HG03103 (cell line): ENCODE data around the gene MKLN1.

ENCODE experiments used
- ATAC-seq: cut with Tn5 transposase; IDR thresholded peaks from one replicate; pipeline ENCODE4 v1.9.1; 2021; ENCODE audit warnings: low read depth; ENCODE audit not compliant: unreplicated experiment

MKLN1 gene

DNA sequence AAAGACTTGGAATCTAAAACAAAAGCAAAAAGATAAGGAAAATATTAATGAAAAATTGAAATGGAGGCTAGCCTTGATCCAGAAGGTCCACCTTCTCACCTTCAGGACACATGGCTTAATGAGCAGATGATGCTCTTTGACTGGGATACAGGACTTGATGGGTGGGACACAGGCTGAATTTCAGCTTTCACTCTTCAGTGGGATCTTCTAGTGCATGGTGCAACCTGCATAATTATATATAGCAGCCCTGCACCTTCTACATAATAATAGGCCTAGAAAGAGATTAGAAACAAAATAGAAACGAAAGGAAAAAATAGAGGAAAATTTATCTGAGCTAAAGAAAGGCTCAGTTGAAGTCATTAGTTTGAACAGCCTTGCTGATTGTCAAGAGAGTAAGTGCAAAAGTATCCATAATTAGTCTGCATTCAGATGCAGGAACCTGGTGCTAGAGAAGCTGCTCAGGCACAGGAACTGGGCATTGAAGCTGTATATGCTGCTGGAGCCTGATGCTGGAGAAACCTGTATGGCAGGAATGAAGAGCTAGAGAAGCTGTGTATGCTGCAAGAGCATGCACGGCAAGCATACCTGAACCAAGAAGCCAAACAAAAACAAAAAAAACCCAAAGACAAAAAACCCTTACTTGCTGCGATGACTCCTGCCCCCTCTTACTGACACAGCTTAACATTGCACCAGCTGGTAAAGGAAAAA lies 19.4 kb downstream of the MKLN1 start:
- ATAC-seq = no peak

DNA sequence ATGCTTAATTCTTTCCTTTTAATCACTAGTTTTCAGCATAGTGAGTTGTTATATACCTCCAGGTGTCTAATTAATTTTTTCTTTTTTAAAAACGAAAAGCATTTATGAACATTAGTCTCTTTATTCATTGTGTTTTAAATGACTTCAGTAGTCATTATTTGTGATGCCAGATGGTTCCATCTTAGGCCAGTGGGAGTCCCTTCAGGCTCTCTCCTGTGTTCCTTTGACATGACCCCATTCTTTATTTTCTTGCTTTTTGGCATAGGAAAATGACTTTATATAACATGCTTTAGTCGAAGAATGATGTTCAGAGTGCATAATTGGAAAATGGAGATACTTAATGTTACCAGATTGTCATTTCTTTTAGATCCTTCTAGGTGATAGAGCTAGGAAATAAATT lies 24.4 kb downstream of the MKLN1 start:
- no peak for ATAC-seq

DNA sequence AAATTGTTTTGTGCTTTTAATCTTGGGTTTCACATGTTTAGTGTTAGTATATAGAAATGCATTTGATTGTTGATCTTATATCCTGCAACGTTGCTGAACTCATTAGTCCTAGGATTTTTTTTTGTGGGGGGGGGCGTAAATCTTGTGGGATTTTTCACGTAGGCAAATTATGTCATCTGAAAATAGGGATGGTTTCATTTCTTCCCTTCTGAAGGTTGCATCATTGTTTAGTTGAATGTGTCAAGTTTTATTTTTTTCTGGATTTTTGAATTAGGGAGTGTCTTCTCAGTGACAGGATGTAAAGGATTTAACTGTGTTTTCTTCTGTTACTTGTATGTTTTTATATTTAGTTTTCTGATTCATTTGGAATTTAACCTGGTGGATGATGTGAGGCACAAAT lies 26.7 kb downstream of the MKLN1 start:
- no peak for ATAC-seq

DNA sequence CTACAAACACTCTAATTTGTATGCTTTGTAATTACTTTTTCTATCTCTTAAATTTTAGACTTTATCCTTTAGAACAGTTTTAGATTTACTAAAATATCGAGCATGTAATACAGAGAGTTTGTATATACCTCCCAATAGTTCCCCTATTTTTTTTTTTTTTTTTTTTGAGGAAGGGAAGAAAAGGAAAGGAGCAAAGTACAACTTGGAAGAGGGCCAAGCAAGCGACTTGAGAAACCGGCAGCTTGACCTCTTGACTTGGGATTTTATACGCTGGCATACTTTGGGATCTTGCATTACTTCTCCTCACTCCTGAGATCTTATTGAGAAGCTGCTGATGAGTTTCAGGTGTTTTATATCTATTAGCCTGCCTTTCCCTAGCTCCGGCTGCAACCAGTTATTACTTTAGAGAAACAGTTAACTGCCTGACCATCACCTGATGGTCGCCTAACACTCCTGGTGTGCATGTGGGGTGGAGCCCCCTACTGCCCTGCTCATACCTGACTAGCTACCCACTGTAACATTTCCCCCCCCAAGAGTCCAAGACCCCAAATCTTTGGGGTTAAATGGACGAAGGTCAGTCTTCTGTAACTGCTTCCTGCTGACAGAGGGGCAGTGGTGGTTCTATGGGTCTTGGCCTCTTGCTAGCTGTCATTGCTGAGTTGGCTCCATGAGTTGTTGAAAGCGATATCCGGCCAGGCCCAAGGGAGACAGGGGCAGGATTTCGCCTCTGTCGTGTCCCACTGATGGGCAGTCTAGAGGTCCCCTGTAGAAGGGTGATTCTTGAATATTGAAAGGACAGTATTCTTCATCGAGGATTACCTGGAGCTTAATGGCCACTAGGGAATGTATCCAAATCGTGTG lies 28.5 kb downstream of the MKLN1 start:
- ATAC-seq = no peak

DNA sequence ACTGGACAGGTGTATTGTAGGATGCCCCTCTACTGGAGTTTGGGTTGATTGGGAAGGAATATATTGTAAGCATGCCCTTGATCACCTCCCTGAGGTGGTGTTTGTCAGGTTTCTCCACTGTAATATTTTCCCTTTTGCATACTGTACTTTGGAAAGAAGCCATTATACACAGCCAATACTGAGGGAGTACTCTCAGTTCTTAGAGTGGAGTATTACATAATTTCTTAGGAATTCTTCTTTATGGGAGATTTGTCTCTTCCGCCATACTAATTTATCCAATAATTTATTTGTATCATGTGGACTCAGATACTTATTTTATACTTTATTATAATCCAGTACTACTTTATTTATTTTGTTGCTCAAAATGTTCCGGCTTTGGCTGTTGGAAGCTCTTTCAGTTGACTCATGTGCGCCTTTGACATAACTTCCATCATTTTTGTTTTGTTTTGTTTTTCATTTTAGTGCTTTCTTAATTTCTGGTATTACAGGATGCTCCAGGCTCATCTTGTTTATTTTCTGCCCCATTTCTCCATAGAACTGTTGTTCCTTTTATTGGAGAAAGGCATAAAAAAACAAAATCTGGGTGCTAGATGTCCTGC lies 29.7 kb downstream of the MKLN1 start:
- no peak for ATAC-seq

DNA sequence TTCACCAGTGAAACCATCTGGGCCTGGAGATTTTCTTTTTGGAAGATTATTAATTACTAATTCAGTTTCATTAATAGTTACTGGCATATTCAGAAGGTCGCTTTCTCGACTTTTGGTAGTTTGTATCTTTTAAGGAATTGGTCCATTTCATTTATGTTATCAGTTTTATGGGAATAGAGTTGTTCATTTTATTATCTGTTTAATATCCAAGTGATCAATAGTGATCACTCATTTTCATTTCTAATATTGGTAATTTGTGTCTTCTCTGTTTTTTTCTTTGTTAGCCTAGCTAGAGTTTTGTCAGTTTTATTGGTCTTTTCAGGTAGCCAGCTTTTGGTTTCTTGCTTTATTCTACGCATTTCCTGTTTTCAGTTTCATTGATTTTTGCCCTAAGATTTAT lies 31.0 kb downstream of the MKLN1 start:
- ATAC-seq = no peak

DNA sequence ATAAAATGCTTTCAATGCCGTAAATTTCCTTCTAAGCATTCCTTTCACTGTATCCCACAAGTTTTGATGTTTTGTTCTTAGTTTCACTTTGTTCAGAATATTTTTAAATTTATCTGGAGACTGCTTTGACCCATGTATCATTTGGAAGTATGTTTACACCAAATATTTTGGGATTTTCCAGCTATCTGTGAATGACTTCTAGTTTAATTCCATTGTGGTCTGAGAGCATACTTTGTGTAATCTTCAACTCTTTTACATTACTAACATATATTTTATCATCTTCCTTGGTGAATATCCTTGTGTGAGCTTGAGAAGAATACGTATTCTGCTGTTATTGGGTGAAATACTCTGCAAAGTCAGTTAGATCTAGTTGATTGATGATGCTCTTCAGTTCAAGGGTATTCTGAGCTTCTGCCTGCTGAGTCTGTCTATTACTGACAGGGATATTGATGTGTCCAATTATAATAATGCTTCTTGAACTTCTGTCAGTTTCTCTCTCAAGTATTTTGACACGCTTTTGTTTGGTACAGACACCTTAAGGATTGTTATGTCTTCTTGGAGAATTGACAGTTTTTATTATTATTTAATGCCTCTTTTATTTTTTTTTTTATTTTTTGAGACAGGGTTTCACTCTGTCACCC lies 31.6 kb downstream of the MKLN1 start:
- no peak for ATAC-seq

DNA sequence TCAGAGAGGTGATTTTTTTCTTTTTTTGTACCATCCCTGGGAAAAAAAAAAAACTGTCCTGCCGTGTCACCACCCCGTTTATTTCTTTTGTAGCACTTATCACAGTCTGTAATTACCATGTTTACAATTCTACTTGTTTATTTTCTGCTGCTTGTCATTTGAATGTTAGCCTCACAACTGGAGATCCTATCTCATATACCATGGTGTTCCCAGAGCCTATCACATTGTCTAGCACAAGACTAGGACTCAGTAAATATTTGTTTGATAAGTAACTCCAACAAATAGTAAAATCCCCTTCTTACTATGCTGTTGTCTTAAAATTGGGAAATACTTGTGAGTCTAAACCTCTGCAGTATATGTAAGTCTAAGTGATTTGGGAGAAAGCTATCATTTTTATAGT lies 36.0 kb downstream of the MKLN1 start:
- ATAC-seq = no peak

DNA sequence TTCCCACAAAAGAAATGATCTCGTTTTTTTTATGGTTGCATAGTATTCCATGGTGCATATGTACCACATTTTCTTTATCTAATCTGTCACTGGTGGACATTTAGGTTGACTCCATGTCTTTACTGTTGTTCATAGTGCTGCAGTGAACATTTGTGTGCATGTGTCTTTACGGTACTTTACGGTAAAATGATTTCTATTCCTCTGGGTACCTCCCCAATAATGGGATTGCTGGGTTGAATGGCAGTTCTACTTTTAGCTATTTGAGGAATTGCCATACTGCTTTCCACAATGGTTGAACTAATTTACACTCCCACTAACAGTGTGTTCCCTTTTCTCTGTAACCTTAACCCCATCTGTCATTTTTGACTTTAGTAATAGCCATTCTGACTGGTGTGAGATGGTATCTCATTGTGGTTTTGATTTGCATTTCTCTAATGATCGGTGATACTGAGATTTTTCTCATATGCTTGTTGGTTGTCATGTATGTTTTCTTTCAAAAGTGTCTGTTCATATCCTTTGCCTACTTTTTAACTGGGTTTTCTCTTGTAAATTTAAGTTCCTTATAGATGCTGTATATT lies 37.2 kb downstream of the MKLN1 start:
- no peak for ATAC-seq

DNA sequence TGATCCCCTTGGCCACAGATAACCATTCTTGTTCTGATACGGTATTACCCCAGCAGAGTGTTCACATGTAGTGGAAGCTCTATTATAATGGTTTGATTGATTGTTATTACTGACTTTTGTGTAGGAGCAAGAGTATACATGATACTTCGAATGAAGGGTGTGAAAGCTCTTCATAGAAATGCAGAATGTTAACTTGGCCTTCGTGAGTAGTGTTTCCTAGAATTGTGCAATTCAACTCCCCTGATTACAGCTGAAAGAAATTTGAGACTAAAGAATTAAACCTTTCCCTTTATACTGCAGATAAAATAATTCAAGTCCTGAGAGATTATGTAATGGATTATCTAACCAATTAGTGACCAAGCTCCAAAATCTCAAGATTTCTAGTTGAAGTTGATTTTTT lies 38.2 kb downstream of the MKLN1 start:
- no peak for ATAC-seq

DNA sequence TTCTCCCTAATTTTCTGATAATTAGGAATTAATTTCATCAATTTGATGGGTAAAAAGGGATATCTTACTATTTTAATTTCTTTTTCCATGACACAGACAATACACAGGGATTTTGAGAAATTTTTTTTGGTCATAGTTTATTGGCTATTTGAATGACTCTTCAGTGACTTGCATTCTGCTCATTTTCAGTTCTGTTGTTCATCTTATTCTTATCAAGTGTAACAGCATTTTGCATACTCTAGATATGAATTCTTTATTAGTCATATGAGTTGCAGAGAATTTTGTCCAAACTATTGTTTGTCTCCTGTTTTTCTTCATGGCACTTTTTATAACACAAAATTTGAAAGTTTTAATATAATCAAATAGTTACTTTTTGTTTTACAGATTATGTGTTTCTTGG lies 41.7 kb downstream of the MKLN1 start:
- ATAC-seq = no peak

DNA sequence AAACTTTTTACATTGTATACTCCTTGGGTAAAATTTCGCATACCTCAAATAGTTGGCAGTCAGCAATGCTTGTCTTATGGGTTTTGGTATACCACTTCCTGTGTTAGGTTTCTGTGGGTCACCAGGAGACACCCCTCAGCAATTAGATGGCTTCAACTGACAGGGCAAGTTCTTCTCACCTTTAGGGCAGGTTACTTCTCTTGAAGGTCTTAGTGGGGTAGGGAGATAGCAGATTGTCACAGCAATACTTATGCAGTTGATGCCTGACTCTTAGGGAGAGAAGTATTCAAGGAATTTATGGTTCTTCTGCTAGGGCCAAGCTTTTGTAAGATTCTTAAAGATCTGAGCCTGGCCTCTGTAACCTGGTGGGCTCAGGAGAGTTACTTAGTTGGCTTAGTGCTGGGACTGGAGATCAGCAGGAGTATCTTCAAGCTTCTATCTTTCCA lies 42.9 kb downstream of the MKLN1 start:
- peak; percentile 82 for ATAC-seq

DNA sequence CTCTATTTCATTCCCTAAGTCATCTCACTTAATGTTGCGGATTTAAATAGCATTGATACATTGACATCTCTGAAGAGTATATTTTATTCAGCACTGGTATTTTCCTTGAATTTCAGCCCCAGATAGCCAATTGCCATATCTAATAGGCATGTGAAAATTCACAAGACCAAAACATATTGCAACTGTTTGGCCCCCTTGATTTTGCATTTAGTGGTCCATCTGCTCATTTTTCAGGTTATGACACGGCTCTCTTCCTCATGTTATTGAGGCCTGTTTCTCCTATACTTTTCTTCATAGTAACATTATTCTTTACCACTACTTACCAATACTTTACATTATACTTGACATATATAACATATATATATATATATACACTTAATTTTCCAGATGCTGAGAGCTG lies 43.7 kb downstream of the MKLN1 start:
- no peak for ATAC-seq

DNA sequence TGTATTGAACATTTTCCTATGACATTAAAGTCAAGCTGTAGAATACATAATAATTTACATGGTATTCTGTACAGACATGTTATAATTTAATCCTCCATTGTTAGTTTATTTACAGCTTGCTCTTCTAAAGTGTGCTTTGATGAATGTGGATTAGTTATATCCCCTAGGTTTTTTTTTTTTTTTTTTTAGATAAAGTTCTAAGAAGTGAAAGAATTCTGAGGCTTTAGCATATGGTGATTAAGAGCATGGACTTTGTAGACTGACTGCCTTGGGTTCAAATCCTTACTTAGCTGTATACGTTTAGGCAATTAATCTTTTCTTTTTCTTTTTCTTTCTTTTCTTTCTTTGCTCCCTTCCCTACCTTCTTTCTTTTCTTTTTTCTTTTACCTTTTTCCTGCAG lies 44.9 kb downstream of the MKLN1 start:
- no peak for ATAC-seq

DNA sequence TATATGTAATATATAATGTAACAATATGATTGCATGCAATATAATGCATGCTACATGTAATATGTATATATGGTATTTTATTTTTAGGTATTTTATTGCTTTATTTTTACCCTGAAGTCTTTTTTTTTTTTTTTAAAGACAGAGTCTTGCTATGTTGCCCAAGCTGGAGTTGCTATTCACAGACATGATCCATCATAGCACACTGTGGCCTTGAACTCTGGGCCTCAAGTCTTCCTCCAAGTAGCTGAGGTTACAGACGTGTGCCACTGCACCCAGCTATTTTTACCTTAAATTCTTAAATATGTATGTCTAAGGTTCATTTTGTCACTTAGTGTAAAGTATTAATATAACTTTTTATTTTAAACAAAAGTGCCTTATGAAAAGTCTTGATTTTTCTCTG lies 47.1 kb downstream of the MKLN1 start:
- no peak for ATAC-seq

DNA sequence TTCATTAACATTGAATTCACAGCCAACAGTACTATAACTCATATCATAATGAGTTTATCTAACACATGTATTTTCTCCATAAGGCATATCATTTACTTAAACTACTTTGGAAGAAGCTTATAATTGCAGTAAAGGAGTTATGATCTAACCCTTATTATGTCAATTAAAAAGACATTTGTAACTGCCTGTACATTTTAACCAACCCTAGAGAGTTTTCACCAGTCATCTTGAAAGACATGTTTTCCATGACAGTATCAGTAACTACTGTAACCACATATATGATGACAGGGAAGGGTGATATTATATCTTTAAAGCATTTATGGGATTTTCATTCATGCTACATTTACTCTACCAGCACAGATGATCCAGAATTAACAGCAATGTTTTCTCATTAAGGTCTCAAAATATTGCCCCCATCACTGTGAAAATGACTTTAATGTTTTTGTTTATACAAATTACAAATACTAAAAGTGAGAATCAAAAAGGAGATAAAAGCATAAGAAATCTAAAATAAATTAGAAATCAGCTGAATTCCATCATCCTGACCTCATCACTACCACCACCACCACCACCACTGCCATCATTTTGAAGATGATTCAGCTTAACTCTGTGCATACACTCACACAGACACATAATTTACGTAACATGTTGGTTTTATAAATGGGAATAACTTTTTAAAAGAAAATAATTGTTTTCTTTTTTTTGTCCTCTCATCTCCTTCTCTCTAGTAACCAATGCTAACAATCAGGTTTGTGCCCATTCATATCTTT lies 53.6 kb downstream of the MKLN1 start:
- ATAC-seq = no peak

DNA sequence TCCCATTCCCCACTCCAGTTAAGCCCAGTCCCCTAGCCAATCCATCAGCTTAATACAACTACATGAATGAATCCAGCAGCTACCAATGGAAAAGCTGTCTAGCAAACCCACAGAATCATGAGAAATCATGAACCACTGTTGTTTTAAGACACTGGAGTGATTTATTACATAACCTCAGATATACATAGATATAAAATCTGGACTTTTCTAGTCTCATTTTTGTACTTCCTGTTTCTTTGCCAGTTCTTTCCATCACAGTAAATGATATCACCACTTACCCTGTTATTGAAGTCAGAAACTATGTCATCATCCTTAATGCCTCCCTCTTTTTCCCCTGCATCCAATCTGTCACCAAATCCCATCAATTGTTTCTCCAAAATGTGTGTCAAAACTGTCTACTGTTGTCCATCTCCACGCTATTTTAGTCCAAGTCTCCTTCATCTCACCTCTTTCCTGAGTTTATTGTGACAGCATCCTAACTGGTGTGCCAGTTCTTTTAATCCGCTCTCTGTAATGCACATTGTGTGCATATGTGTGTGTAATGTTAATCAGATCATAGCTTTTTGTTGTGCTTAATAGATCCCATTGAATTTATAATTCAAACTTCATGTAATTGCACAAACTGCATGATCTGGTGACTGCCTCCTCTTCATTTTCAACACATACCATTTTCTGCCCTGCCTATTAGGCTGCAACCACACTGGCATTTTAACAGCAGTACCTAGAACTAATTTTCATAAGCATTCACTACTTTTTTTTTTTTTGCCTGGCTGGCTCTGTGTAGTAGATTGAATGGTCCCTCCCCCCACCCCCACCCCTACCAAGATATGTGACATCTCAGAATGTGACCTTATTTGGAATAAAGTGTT lies 56.0 kb downstream of the MKLN1 start:
- no peak for ATAC-seq

DNA sequence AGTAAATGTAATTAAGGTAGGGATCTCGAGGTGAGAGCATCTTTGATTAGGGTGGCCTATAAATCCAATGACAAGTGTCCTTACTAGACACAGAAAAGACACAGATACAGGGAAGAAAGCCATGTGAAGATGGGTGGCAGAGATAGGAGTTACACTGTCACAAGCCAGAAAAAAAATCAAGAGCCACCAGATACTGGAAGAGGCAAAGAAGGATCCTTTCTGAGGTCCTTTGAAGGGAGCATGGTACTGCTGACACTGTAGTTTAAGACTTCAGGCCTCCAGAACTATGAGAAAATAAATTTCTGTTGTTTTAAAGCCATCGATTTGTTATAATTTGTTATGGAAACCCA lies 56.6 kb downstream of the MKLN1 start:
- ATAC-seq = no peak

DNA sequence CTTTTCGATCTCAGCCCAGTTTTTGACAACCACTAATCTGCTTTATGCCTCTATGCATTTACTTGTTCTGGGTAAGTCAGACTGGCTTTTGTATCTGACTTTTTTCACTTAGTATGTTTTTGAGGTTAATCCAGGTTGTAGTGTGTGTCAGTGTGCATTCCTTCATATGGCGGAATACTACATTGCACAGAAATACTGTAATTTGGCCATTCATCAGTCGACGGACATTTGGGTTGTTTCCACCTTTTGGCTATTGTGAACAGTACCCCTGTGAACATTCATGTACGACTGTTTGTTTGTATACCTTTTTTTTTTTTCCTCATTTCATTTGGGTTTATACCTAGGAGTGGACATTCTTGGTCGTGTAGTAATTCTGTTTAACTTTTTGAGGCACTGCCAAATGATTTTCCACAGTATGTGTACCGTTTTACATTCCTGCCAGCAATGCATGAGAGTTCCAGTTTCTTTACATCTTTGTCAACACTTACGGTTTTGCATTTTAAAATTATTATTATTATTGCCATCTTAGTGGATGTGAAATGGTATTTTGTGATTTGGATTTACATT lies 57.4 kb downstream of the MKLN1 start:
- no peak for ATAC-seq
